ENCODE data around the gene GZMB.
"Not testable (repeated sequence)": the region's sequence is repeated elsewhere in the genome, so short reads cannot be mapped to it uniquely, and the experiment has no call there.

The GZMB gene, protein sequence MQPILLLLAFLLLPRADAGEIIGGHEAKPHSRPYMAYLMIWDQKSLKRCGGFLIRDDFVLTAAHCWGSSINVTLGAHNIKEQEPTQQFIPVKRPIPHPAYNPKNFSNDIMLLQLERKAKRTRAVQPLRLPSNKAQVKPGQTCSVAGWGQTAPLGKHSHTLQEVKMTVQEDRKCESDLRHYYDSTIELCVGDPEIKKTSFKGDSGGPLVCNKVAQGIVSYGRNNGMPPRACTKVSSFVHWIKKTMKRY

GRCh38 chr14:24634158-24634557 lies at the start of gene GZMB:
Gene GZMB, minus strand, starts transcription at chr14:24634190. Its CDS starts 30 bp downstream, at chr14:24634160.
- DNase-seq (ENCODE audit: low spot score): no peak

GRCh38 chr14:24681056-24681455 lies 47.1 kb upstream of the GZMB start:
- DNase-seq (ENCODE audit: low spot score): no peak

DNA sequence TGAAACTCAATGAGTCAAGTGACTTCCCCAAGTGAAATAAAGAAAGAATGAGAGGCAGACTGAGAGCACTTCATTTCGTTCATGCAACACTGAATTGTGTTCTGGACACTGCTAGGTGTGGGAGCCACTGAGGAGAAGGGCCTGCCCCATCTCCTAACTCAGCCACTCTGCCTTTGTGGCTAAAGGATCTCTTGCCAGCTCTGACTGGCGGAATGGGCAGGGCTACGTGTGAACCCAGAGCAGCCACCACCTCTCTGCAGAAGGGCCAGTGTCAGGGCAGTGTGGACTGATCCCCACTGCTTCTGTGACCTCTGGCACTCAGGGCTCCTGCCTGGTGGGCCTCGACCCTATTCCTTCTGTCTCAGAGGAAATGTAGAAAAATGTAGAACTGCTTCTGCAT lies 46.5 kb upstream of the GZMB start:
- no peak for DNase-seq (ENCODE audit: low spot score)

DNA sequence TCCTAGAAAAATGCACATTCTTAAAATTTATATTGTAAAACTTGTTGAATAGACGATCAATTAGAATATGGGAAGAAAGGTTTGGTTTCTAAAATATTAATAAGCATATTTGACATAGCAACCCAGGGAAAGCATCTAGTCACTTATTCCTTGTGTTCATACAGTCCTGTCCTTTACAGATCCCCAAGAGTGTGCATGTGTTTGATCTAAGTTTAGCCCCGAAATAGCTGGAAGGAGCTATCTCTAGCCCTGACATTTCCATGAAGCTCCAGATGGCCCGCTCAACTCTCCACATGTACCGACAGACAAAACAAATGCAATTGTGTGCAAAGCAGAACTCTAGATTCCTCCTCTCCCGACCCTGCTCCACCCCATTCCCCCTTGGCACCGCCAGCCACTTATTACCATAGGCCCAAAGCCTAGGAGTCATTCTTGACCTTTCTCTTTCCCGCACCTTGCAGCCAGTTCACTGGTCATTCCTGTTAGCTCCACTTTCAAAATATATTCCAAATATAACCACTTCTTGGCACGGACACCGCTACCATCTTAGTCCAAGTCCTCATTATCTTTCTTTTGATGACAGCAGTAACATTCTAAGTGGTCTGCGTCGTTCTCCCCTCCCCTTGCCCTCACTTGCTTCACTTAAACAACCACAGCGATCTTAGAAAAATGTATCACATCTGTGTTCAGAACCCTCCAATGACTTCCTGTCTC lies 45.4 kb upstream of the GZMB start:
- DNase-seq (ENCODE audit: low spot score): no peak

DNA sequence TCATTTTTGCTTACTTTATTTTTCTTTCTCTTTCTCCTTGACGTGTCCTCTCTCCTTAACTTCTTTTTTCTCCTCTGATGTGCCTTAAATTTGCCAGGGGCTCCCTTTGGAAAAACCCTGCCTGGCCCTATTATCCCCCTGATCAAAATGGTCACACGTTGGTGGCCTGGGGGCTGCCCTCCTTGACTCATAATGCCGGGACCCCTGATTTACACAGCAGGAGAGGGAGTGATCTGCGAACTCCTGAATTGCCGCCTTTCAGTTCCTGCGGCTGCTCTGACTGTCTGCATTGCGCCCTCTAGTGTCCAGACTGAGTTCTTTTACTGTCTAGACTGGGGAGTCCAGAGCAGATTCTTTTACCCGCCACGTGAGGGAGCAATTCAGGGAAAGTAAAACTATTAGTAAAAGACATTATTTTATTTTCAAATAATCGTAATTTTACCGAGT lies 44.8 kb upstream of the GZMB start:
- DNase-seq (ENCODE audit: low spot score): peak; percentile 89

DNA sequence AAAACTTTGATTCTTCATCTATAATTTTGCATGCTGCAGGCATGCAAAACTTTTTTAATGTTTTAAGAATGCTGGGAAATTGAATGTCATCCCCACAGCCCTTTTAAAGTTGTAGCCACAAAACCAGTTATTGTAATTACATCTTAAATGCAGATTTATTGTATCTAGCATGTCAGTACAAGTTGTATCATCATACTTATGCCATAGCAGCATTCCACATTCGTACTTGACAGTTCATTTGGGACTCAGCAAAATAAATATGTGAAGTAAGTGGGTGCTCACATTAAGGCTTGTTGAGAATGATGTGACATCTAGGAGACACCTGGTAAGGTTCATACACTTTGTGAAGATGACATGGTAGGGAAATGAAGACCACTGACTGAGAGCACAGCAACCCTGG lies 44.0 kb upstream of the GZMB start:
- no peak for DNase-seq (ENCODE audit: low spot score)

GRCh38 chr14:24674204-24674970 lies 40.4 kb upstream of the GZMB start:
- DNase-seq (ENCODE audit: low spot score): no peak

DNA sequence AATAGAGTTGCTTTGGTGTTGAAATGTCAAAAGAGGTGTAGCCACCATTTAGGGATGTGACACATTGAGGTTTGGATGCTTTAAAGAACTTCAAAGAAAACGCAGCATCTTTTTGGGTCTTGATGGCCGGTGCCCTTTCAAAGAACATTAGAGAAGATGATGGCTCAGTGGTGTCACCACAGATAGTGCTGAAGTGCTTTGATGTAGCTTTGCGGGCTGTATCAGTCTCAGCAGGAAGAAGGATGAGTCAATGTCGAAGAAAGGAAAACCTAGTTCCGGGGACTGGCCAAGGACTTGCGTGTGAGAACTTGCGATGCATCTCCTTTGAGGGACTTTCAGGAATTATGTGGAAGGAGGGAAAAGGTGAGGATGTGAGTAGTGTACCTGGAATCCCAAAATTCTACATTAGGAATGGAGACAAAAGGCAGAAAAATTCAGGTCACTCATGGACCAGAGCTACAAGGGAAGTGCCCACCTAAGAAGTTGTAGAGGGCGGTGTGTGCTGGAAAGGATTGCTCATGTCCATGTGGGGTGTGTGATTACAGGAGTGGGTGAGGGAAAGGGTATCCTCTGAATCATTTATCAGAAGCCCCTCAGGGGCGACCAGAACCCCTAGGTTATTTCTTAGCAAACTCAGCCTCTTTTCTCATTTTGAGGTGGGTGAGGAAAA lies 39.7 kb upstream of the GZMB start:
- DNase-seq (ENCODE audit: low spot score): no peak

DNA sequence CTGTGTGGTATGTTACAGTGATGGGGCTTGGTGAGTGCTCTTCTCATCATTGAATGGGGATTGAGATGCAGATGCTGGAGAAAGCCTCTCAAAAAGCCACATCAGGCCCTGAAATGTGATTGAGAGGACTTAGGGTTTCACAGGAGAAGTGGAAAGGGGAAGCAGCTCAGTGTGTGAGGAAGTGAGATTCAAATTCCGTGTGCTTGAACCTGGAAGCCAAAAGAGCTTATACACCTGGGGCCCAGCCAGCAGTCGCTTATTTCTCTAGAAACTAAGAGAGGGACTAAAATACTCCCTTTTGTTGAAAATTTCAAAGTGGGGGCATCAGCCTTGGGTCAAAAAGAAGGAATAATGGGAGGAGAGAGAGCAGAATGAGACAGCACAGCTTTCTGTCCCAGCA lies 39.1 kb upstream of the GZMB start:
- DNase-seq (ENCODE audit: low spot score): no peak

- DNase-seq (ENCODE audit: low spot score): no peak
Measured at GRCh38 chr14:24670594-24670993, 36.6 kb upstream of the GZMB start.

DNA sequence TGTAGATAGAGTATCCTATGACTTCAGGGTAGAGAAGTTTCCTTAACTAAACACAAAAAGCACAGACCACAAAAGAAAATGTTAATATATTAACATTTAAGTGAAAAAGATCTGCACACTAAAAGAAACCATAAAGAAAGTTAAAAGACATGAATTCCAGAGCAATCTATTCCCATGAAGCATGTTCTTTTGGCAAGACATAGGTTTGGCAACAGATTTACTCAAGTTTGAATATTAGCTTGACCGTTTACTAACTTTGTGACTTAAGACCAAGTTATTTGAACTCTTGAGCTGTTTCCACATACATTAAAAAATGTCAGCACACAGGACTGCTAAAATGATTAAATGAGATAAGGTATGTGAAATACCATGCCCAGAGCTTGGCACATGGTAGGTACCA lies 35.7 kb upstream of the GZMB start:
- no peak for DNase-seq (ENCODE audit: low spot score)

DNA sequence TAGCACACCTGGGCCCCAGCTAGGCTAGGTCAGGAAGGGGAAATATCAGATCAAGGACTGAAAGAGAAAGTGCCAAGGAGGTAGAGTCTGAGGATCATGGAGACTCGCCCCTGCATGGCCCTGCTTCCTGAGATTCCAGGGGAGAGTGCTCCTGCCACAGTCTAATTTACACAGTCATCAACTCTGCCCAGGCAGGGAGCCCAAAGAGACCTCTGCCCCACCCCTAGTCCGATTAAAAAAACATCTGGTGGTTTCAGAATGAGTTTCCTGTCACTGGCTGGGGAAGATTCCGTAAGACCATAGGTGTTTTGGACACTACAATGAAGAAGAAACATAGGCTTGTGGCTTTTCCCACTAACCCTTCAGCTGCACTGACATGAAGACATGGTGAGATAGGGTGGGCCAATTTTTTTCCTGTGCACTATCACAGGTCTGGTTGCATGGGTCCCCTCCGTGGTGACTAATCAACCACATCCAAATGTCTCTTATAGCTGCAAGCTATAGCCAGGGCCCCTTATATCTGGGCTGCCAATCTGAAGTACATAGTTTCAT lies 31.5 kb upstream of the GZMB start:
- DNase-seq (ENCODE audit: low spot score): no peak

GRCh38 chr14:24664366-24664765 lies 30.4 kb upstream of the GZMB start:
- no peak for DNase-seq (ENCODE audit: low spot score)

- no peak for DNase-seq (ENCODE audit: low spot score)
Measured at GRCh38 chr14:24662753-24663152, 28.8 kb upstream of the GZMB start.

DNA sequence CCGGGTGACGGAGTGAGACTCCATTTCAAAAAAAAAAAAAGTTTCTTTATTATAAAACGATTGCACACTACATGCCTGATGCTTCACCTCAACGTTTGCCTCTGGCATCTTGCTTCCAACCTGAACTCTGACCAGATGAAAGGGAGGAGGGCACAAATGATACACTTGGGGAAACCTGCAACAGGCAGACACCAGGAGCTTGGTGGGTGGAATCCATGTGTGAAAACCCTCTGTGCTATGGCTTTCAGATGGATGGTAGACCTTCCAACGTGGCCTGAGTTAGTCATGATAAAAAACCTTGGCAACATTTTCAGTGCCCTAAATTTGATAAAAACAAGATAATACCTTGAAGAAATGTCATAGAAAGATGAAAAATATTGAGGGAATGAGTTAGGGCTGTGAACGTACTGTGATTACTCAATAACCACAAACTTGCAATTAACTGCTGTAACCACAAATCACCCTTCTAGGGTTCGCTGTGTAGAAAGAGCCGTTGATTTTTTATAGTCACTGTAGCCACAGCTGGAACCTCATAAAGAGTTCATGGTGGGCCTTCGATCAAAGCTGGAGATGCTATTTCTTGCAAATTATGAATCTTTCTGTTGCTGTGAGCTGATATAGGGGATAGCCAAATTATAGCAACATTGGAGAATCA lies 26.1 kb upstream of the GZMB start:
- DNase-seq (ENCODE audit: low spot score): no peak

- DNase-seq (ENCODE audit: low spot score): not testable (repeated sequence)
Measured at GRCh38 chr14:24648361-24648760, 14.4 kb upstream of the GZMB start.

DNA sequence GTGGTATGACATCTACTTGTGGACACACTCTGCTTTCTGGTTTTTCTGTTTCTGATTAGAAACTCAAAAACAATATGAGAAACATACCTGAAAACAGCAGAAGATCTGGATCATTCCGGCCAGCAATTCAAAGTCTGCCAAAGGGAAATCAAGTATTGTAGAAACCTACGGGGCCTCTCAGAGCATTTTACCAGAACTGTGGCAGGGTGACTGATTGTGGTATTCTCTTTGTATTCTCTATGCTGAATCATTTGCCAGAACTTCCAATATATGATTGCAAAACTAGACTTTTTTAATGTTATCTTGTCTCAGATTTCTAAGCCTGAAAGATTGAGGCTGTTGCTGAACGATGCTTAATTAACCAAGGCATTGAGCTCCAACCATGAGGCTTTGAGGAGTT lies 5.9 kb upstream of the GZMB start:
- no peak for DNase-seq (ENCODE audit: low spot score)

DNA sequence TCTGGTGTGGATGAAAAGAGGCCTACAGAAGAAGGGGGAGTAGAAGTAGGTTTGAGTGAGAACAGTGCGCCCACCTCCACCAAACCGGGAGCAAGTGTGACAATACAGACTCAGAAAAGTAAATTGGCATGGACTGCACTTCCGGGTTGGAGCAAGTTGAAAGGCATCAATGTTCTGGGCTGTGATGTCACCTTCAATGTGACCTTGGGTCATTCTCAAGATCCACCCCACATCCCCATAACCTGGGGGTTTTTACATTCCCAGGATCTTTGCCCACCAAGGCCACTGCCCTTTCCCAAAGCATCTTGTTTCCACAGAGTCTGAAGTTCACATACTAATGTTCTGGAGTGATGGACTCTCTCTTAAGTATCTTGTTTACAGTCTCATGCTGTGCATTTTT lies 5.3 kb upstream of the GZMB start:
- no peak for DNase-seq (ENCODE audit: low spot score)

GRCh38 chr14:24633353-24633752 lies 637 bp downstream of the GZMB start:
- DNase-seq (ENCODE audit: low spot score): no peak

- DNase-seq (ENCODE audit: low spot score): no peak
Measured at GRCh38 chr14:24632761-24633160, 1.2 kb downstream of the GZMB start.

- no peak for DNase-seq (ENCODE audit: low spot score)
Measured at GRCh38 chr14:24632336-24632735, 1.7 kb downstream of the GZMB start.

Measured in GM03348 (cell line).